ENCODE data around the gene RPS25.
A peak's percentile ranks its signal among the peaks of the same experiment; 100 is the strongest.
"Not testable (repeated sequence)": the region's sequence is repeated elsewhere in the genome, so short reads cannot be mapped to it uniquely, and the experiment has no call there.

Gene RPS25

DNA sequence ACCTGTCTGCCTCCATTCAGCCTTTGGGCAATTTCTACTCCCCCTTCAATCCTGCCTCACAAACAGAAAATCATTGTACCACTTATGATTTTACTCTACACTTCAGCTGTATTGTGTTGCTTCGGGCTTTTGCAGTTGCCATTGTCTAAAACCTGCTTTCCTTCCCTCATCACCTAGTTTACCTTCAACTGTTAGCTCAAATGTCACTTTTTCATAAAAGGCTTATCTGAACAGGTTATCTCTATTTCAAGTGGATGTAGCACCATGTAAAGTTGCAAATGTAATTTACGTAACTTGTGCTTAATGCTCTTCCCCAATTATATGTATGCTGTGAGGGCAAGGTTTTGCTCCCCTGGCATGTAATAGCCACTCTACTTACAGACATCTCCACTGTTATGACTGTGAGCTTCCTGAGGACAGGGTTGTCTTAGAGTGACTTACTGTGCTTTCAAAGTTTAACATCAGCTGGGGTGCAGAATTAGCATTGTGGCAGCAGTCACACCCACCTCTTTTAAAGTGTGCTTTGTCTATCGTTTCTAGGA, 5.4 kb downstream of the RPS25 start:
- DNase-seq: no peak

DNA sequence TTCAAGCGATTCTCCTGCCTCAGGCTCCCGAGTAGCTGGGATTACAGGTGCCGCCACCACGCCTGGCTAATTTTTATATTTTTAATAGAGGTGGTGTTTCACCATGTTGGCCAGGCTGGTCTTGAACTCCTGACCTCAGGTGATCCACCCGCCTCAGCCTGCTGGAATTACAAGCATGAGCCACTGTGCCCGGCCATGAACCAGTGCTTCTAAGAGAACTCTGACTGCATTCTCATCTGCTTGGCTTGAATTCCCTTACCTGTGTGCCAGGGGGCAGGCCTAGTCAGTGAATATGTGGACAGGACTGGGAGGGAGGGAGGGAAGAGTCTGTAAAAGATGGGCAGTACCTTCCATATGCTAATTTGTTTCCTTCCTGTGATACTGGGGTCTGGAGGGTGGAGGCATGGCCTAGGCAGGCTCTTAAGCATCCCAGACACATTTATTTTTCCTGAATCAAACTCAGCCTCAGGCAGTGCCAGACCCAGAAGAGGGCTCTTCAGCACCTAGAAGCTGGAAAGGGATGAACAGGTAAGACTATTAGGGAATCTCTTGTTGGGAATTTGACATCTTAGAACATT, 6.6 kb downstream of the RPS25 start:
- no peak for DNase-seq

DNA sequence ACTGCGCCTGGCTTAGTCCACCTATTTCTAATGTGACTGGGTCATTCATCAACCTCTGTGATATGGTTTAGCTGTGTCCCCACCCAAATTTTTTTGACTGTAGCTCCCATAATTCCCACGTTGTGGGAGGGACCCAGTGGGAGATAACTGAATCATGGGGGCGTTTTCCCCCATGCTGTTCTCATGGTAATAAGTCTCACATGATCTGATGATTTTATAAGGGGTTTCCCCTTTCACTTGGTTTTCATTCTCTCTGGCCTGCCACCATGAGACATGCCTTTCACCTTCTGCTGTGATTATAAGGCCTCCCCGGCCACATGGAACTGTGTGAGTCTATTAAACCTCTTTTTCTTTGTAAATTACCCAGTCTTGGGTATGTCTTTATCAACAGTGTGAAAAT, 11.5 kb downstream of the RPS25 start:
- DNase-seq: no peak

DNA sequence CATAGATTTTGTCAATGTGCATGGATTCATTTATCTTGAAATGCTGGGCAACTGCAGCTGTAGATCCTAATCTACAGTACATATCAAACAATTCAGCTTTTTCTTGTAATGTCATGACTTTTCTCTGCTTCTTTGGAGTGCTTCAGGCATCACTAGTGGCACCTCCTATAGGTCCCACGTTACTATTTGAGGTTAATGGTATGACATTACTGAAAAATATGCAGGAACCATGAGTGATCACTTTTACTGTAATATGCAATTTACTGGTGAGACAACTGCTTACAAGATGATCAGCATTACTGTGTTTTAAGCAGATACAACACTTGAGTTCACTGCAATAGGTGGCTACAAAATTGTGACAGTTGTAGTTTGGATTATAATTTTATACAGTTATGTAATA, 17.2 kb downstream of the RPS25 start:
- no peak for DNase-seq

DNA sequence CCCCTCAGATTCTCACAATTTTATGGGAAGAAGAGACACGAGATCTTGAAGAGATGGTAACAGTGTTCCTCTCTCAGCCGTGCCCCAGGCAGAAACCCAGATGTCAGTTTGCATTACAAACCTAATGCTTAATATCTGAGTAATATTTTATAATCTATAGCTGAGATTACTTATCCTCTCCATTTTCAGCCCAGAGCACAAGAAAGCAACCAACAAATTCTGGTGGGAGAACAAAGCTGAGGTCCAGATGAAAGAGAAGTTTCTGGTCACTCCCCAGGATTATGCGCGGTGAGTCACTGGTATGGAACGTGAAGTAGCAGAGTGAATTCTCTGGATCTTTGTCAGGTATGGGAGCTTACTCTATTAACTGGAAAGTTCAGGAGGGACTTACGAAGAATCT, 19.3 kb downstream of the RPS25 start:
- no peak for DNase-seq

DNA sequence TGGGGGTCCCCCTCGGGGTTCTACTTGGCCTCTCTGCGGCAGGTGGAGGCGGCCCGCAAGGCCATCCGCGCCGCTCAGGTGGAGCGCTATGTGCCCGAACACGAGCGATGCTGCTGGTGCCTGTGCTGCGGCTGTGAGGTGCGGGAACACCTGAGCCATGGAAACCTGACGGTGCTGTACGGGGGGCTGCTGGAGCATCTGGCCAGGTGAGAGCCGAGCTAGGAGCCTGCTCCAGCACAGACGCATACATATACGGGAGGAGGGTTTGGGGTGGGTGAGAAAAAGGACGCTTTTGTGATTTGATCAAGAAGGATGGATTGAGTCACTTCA, 19.8 kb downstream of the RPS25 start:
- DNase-seq: no peak

DNA sequence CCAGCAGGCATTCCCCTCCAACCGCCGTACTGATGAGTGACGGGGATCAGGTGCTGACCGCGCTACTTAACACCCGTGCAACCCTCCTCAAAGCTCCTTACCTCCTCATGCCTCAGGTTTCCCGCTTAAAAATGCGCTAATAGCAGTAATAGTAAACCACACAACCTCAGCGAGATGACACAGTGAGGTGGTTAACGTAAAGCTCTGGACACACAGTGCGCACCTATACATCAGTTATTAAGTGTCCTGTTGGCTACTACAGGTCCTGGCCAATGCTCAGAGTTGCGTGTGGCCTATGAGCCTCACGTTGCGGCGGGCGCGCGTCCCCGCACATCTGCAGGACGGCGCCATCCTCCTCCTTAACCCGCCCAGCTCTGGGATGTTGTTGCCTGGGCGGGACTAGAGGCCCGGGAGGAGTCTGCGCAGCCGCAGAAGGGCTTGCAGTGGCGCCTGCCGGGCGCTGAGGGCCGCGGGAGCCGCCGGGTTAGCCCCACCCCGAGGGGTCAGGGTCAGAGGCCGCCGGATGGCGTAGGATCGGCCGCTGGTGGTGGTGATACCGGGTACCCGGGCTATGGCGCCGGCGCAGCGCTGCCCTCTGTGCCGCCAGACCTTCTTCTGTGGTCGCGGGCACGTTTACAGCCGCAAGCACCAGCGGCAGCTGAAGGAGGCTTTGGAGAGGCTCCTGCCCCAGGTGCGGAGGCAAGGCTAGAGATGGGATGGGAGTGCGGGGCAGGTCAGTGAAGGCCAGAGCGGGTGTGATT, 20.3 kb downstream of the RPS25 start, which contains the start of gene CENATAC:
Gene CENATAC (plus strand): TSS at position 512 of the 761 bp plus-strand sequence. CDS start 60 bp downstream, at position 572.
- DNase-seq: peak; percentile 67

DNA sequence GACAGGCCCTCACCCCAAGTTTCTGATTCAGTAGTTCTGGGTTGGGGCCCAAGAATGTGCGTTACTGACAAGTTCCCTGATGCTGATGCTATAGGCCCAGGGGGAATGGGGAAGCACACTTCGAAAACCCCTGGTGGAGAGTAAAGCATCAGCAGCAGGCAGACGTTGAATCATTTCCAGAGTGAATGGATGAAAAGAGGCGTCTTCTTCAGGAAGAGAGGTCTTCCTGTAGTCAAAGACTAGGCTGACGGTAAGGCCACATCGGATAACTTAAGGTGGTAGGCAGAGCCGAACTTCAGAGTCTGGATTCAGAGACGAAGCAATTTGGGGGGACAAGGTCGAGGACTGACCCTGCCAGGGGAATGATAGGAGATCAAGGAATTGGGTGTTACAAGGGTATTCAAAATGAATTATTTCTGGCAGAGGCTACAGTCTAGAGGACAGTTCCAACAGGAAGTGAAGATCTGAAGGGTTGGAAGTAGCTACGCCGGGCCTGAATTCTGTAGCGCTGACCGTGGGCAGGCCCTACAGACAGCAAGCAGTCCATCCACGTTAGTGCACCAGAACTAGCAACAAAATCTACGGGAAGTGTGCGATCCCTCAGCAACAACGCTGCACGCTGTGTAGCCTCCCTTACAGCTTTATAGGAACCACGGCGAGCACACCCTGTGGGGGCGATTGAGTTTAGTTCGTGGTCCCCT, 21.1 kb downstream of the RPS25 start:
- DNase-seq: peak; percentile 5

DNA sequence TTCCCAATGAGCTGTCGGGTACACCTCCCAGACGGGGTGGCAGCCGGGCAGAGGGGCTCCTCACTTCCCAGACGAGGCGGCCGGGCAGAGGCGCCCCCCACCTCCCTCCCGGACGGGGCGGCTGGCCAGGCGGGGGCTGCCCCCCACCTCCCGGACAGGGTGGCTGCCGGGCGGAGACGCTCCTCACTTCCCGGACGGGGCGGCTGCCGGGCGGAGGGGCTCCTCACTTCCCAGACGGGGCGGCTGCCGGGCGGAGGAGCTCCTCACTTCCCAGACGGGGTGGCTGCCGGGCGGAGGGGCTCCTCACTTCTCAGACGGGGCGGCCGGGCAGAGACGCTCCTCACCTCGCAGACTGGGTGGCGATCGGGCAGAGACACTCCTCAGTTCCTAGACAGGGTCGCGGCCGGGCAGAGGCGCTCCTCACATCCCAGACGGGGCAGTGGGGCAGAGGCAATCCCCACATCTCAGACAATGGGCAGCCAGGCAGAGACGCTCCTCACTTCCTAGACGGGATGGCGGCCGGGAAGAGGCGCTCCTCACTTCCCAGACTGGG, 26.6 kb downstream of the RPS25 start:
- not testable (repeated sequence) for DNase-seq

DNA sequence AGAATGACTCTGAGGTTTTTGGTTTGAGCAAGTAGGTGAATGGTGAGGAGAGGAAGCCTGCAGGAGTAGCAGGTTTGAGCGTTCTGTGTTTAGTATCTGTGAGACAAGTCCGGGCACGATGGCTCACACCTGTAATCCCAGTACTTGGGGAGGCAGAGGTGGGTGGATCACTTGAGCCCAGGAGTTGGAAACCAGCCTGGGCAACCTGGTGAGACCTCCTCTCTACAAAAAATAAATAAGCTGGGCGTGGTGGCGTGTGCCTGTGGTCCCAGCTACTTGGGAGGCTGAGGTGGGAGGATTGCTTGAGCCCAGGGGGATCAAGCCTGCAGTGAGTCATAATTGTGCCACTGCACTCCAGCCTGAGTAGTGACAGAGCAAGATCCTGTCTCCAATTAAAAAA, 29.9 kb downstream of the RPS25 start:
- no peak for DNase-seq

DNA sequence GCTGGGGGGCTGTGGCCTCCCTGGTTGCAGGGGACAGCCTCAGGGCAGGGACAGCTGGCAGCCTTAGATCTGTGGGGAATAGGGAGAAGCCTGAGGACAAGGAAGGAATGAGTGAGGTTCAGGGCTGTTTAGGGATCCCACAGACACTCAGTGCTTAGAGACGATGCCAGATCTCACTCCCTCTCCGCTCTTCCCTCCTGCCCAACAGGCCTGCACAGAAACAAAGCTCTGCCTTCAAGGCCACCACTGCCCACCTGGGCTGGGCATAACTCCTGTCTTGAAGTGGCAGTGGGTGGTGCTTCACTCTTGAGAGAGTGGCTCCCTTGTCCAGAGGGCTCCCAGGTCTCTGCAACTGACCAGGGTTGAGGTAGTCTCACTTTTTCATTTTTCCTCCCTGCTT, 33.3 kb downstream of the RPS25 start:
- DNase-seq: no peak

DNA sequence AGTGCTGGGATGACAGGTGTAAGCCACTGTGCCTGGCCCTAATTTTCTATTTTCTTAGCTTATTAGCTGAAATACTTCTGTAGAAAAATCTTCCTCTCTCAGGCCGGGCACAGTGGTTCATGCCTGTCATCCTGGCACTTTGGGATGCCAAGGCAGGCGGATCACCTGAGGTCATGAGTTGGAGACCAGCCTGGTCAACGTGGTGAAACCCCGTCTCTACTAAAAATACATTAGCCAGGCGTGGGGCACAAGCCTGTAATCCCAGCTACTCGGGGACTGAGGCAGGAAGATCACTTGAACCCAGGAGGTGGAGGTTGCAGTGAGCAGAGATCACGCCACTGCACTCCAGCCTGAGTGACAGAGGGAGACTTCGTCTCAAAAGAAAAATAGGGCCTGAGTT, 33.8 kb downstream of the RPS25 start:
- DNase-seq: not testable (repeated sequence)

DNA sequence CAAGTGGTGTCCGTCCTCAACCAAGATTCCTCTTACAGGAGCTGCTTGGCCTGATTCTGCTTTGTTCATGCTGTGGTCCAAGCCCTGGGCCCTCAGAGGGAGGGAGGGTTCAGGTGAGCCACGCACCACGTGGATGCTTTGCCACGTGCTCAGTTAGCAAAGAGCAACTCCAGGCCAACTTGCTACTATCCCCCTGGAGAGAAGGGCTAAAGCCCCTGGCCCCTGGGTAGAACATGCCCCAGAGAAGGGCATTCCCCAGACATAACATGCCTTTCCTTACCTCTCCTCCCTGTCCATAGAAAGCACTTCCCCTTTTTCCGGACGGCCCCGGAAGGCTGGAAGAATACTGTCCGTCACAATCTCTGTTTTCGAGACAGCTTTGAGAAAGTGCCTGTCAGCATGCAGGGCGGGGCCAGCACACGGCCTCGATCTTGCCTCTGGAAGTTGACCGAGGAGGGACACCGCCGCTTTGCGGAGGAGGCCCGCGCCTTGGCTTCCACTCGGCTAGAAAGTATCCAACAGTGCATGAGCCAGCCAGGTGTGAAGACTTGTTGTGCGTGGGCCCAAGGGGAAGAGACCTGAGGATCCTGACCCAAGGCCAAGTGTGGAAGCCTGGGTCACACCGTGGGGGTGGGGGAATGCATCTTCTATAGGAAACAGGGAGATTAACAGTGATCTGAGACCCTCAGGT, 37.8 kb downstream of the RPS25 start:
- no peak for DNase-seq

DNA sequence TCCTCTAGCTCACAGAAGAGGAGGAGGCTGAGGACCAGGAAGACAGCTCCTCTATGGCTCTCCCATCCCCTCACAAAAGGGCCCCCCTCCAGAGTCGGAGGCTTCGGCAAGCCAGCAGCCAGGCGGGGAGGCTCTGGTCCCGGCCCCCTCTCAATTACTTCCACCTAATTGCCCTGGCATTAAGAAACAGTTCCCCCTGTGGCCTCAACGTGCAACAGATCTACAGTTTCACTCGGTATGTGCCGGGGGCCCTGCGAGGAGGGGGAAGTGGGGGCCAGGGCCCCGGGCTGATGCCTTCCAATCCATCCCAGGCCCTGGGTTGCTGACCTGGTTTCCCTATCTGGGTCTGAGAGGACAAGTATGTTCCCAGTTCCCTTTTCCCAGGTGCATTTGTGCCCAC, 38.7 kb downstream of the RPS25 start:
- no peak for DNase-seq

DNA sequence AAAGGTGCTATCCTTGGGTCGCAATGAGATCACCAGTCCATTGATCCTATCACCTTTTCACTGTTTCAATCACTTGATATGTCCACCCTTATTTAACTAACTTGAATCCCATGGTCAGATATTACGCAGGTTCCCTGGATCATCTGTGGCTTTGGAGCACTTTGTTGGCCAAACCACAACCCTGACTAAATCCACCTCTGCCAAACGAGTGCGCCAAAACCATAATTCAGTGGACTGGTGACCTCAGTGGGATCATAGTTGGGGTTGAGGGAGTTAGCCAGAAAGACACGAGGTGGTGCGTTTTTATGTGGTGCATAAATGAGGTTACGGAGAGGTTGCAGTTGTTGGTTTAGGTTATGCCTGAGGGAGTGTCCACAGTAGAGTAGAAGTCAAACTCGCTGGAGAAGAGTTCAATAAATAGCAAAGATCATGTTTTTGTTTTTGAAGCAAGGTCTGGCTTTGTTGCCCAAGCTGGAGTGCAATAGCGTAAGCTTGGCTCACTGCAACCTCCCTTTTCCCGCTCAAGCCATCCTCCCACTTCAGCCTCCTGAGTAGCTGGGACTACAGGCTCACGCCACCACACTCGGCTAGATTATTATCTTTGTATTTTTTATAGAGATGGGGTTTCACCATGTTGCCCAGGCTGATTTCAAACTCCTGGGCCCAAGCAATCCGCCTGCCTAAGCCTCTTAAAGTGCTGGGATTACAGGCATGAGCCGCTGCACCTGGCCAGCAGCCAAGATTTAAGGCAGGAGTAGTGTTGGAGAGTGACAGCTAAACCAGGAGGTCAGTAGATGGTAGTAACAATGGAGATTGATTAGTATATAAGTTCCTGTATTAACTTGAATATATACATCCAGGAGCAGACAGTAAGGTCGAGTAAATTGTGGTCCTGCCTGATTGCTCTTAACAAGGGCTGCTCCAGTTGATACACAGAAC, 42.1 kb downstream of the RPS25 start:
- no peak for DNase-seq

DNA sequence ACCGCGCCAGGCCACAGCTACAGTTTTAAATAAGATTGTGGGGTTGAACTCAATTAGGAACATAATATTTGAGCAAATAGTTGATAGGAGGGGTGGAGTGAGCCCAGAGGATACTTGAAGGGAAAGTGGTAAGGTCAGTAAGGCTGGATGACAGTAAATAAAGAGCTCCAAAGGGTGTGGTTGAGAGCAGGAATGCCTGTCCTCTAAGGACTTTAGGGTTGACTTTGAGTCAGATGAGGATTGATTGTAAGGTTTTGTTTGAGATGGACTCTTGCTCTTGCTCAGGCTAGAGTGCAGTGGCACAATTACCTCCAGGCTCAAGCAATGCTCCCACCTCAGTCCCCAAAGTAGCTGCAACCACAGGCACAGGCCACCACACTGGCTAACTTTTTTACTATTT, 44.2 kb downstream of the RPS25 start:
- DNase-seq: no peak

DNA sequence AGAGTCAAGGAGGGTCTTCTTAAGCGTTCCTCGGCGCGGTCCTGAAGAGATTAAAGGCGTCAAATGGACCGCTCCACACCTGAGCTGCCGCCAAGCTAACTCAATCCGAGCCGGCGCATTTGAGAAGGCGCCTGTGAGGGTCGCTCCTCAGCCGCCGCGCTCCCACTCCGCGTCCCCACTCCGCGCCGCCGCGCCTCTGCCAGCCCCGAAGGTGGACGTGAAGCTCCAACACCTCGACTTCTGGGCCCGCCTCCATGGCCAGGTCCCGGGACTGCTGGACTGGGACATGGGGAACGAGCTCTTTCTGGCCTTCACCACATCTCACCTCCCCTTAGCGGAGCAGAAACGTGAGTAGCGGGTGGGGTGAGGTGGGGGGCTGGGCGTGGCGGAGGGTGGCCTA, 46.5 kb downstream of the RPS25 start, which contains the start of gene FOXR1:
Gene FOXR1 (plus strand): TSS at position 116 of the 400 bp plus-strand sequence. CDS start 171 bp downstream, at position 287.
- DNase-seq: no peak

DNA sequence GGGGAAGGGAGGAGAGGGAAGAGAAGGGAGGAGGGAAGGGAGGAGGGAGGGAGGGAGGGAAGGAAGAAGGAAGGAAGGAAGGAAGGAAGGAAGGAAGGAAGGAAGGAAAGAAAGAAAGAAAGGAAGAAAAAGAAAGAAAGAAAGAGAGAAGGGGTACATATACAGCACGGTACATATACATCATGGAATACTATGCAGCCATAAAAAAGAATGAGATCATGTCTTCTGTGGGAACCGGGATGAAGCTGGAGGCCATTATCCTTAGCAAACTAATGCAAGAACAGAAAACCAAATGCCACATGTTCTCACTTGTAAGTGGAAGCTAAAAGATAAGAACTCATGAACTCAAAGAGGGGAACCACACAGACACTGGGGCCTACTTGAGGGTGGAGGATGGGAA, 48.6 kb downstream of the RPS25 start:
- not testable (repeated sequence) for DNase-seq
